ENCODE data around the gene DLG2. TPM values are rescaled to one million over a fixed set of nuclear protein-coding genes. Genes with fewer than 3 reads are reported as not detected.

The DLG2 gene
- total RNA-seq, 2 experiments from 2014 or later = 1.7 to 2.1 TPM

DNA sequence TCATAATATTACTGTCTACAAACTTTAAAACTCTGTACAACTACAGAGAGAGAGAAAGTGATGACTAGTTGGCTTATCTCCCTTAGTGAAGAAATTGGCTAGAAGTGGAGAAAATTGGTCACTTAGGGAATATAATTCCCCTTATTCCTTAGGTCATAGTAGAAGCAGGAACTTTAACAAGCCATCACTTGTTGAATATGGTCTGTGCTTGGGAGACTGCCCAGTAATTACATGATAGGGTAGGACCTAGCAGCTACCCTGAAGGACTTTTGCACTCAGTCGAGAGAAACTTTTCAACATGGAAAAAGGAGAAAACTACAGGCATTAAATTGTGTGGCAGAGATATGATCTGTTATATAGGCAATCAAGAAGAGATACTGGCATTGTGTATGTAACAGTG is 1764.5 kb downstream of the DLG2 start:
- H3K36me3 Mint-ChIP-seq (ENCODE audit: low read depth) = no peaks in the 10 kb centered on the region
- no peak overlapping the region for H3K4me3 Mint-ChIP-seq
- POLR2A ChIA-PET = no interaction called here
- CTCF ChIA-PET = no interaction called here
- ATAC-seq (no peak), DNase-seq (no peak)
- H3K27me3 Mint-ChIP-seq = no peaks in the 10 kb centered on the region
- intact Hi-C loops (cut with DNase I, micrococcal nuclease) = no loop called here
- H3K9me3 Mint-ChIP-seq (ENCODE audit: low read depth) = peaks cover 6% of the 10 kb centered on the region
- no peak overlapping the region for H3K27ac Mint-ChIP-seq
- no peaks in the 10 kb centered on the region for H3K4me1 Mint-ChIP-seq

DNA sequence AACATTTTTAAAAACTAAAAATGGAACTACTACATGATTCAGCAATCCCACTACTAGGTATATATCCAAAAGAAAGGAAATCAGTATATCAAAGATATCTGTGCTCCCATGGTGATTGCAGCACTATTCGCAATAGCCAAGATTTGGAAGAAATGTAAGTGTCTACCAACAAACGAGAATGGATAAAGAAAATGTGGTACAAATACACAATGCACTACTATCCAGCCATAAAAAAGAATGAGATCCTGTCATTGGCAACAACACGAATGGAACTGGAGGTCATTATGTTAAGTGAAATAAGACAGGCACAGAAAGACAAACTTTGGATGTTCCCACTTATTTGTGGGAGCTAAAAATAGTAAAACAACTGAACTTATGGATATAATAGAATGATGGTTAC is 1765.1 kb downstream of the DLG2 start:
- no peak overlapping the region for H3K27ac Mint-ChIP-seq
- no peaks in the 10 kb centered on the region for H3K36me3 Mint-ChIP-seq (ENCODE audit: low read depth)
- ChIA-PET CTCF (no interaction called here), POLR2A (no interaction called here)
- no peaks in the 10 kb centered on the region for H3K4me1 Mint-ChIP-seq
- DNase-seq = no peak
- intact Hi-C loops (cut with DNase I, micrococcal nuclease) = no loop called here
- H3K4me3 Mint-ChIP-seq = no peak overlapping the region
- ATAC-seq = no peak
- peaks cover 6% of the 10 kb centered on the region for H3K9me3 Mint-ChIP-seq (ENCODE audit: low read depth)
- no peaks in the 10 kb centered on the region for H3K27me3 Mint-ChIP-seq

DNA sequence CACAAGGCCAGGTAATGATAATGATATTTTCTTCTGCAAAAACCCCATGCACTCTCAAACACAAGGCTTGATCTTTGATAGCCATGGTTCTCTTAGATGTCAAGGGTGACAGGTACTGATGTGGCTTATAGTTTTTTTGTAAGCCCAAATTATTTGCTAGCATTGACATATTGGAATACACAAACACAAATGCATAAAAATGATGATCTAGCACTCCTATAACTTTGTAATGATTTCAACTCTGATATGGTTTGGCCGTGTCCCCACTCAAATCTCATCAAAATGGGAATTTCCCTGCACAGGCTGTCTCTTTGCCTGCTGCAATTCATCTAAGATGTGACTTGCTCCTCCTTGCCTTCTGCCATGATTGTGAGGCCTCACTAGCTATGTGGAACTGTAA is 1768.5 kb downstream of the DLG2 start:
- ChIA-PET CTCF (no interaction called here), POLR2A (no interaction called here)
- Mint-ChIP-seq H3K4me3 (no peak overlapping the region), H3K27ac (no peak overlapping the region), H3K9me3 (ENCODE audit: low read depth) (peaks cover 6% of the 10 kb centered on the region), H3K27me3 (no peaks in the 10 kb centered on the region), H3K36me3 (ENCODE audit: low read depth) (no peaks in the 10 kb centered on the region), H3K4me1 (no peaks in the 10 kb centered on the region)
- ATAC-seq = no peak
- intact Hi-C loops (cut with DNase I, micrococcal nuclease) = no loop called here
- no peak for DNase-seq

DNA sequence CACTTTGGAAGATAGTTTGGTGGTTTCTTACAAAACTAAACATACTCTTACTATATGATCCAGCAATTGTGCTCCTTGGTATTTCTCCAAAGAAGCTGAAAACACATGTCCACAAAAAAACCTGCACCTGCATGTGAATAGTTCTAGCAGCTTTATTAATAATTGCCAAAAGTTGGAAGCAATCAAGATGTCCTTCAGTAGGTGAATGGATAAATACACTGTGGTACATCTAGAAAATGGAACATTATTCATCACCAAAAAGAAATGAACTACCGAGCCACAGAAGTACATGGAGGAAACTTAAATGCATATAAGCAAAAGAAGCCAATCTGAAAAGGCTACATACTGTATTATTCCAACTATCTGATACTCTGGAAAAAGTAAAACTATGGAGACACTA is 1771.9 kb downstream of the DLG2 start:
- ChIA-PET POLR2A (no interaction called here), CTCF (no interaction called here)
- Mint-ChIP-seq H3K27ac (no peak overlapping the region), H3K4me1 (no peaks in the 10 kb centered on the region), H3K9me3 (ENCODE audit: low read depth) (no peaks in the 10 kb centered on the region), H3K4me3 (no peak overlapping the region), H3K27me3 (peaks cover 2% of the 10 kb centered on the region), H3K36me3 (ENCODE audit: low read depth) (no peaks in the 10 kb centered on the region)
- intact Hi-C loops (cut with DNase I, micrococcal nuclease) = no loop called here
- DNase-seq (no peak), ATAC-seq (no peak)

DNA sequence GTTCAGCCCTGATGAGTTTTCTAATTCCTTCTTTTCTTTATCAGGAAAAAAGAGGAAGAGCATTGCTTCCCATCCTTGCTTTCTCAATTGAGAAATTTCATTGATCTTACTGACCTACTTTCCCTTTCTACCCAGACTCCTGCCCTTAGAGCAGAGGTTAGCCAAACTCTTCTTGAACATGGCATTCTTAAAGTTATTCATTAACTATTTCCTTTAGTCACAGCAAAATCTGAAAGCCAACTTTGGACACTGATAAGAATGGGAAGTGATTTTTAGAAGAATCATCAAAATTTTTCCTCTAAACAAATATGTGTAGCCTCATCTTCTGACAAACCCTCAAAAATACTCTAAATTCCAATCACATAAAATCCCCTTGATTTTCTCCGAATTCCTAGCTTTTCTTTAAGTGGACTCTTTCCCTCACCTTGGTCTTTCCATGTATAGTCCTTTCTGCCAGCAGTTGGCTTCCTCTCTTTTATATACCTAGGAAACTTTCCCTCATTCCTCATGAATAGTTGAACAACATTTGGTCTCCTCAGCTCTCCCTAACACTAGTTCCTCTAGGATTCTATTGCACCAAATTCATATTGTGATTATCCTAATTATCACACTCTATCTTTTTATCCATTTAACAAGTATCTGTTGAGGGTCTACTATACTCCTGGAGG is 1774.2 kb downstream of the DLG2 start:
- no peak for DNase-seq
- ChIA-PET CTCF (no interaction called here), POLR2A (no interaction called here)
- Mint-ChIP-seq H3K36me3 (ENCODE audit: low read depth) (no peaks in the 10 kb centered on the region), H3K4me1 (no peaks in the 10 kb centered on the region), H3K9me3 (ENCODE audit: low read depth) (no peaks in the 10 kb centered on the region), H3K27ac (no peak overlapping the region), H3K4me3 (no peak overlapping the region), H3K27me3 (peaks cover 2% of the 10 kb centered on the region)
- intact Hi-C loops (cut with DNase I, micrococcal nuclease) = no loop called here
- ATAC-seq = no peak

DNA sequence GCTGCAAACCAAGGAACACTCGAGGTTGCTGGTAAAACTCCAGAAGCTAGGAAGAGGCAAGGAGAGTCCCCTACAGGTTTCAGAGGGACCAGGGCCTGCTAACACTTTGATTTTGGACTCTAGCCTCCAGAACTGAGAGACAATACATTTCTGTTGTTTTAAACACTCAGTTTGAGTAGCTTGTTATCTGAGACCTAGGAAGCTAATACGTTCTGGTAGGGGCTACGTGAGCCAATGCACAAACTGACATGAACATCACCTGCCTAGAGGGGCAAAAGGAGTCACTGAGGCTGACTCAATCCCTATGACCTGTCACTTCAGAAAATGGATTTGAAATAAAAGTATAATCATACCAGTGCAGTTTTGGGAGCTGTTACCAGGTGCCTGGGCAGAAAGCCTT is 1775.1 kb downstream of the DLG2 start:
- Mint-ChIP-seq H3K4me1 (no peaks in the 10 kb centered on the region), H3K36me3 (ENCODE audit: low read depth) (no peaks in the 10 kb centered on the region), H3K9me3 (ENCODE audit: low read depth) (no peaks in the 10 kb centered on the region), H3K27me3 (peaks cover 2% of the 10 kb centered on the region), H3K4me3 (no peak overlapping the region), H3K27ac (no peak overlapping the region)
- ChIA-PET CTCF (no interaction called here), POLR2A (no interaction called here)
- DNase-seq (no peak), ATAC-seq (no peak)
- intact Hi-C loops (cut with DNase I, micrococcal nuclease) = no loop called here

DNA sequence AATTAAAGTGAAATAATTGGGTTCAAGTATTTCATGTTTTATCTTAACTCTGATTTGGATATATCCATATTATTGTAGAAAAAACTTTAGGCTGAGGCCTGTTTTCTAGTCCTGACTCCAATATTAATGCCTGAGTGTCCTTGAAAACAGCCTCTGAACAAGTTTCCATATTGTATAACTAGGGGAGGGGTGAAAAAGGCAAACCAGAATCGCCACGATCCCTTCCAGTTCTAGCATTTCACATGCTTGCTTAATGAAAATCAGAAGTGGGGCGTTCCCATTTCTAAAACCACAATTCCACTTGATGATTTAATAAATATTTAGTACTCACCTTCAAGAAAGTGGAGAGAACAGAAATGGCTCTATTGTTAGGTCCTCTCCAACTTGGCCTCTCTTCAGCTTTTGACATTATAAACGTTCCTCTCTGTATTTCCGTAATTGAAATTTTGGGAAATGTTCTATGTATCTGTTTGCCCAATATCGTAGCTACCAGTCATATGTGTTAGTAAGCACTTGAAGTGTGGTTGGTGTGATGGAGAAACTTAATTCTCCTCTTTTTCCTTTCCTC is 1779.6 kb downstream of the DLG2 start:
- ChIA-PET POLR2A (no interaction called here), CTCF (no interaction called here)
- DNase-seq (no peak), ATAC-seq (no peak)
- Mint-ChIP-seq H3K27me3 (no peaks in the 10 kb centered on the region), H3K36me3 (ENCODE audit: low read depth) (no peaks in the 10 kb centered on the region), H3K9me3 (ENCODE audit: low read depth) (no peaks in the 10 kb centered on the region), H3K4me3 (no peak overlapping the region), H3K4me1 (no peaks in the 10 kb centered on the region), H3K27ac (no peak overlapping the region)
- intact Hi-C loops (cut with DNase I, micrococcal nuclease) = no loop called here

DNA sequence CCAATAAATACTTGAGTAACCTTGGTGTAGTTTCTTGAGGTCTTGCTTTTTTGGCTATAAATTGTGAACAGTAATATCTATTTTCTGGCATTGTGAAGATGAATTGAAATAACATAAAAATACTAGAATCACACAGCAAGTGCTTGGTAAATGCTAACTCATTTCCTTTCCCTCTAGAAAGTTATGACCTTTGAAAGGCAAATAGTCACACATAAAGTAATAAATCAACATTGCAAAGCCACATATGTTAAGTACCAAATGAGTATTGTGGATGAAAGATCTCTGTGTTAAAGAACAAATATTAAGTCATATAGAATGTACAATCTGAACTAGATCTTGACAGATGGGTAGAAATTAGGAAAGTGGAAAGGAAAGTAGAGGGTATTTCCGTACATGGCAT is 1781.3 kb downstream of the DLG2 start:
- H3K9me3 Mint-ChIP-seq (ENCODE audit: low read depth) = no peaks in the 10 kb centered on the region
- POLR2A ChIA-PET = no interaction called here
- H3K27me3 Mint-ChIP-seq = peaks cover under 1% of the 10 kb centered on the region
- DNase-seq = no peak
- no peak for ATAC-seq
- CTCF ChIA-PET = no interaction called here
- no peak overlapping the region for H3K4me3 Mint-ChIP-seq
- no peaks in the 10 kb centered on the region for H3K4me1 Mint-ChIP-seq
- intact Hi-C loops (cut with DNase I, micrococcal nuclease) = no loop called here
- no peaks in the 10 kb centered on the region for H3K36me3 Mint-ChIP-seq (ENCODE audit: low read depth)
- H3K27ac Mint-ChIP-seq = no peak overlapping the region

DNA sequence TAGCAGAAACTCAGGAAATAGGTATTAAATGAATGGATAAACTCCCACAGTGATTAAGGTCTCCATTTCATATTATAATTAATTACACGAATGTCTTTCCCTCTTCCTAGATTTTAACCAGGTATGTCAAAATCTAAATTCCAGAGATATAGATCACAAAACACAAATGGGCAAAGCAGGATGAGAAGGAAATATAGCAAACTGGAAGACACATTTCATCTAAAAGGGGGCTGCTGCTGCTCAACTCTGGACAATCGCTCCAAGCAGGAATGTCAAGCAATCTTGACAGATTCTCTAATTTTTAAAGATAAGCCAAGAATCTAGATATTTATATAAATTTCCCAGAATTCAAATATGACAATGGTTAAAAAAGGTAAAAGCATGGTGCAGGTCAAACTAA is 1786.8 kb downstream of the DLG2 start:
- ATAC-seq = no peak
- intact Hi-C loops (cut with DNase I, micrococcal nuclease) = no loop called here
- CTCF ChIA-PET = no interaction called here
- H3K36me3 Mint-ChIP-seq (ENCODE audit: low read depth) = no peaks in the 10 kb centered on the region
- DNase-seq = no peak
- no peak overlapping the region for H3K27ac Mint-ChIP-seq
- no peaks in the 10 kb centered on the region for H3K4me1 Mint-ChIP-seq
- H3K9me3 Mint-ChIP-seq (ENCODE audit: low read depth) = no peaks in the 10 kb centered on the region
- POLR2A ChIA-PET = no interaction called here
- peaks cover 5% of the 10 kb centered on the region for H3K27me3 Mint-ChIP-seq
- no peak overlapping the region for H3K4me3 Mint-ChIP-seq

DNA sequence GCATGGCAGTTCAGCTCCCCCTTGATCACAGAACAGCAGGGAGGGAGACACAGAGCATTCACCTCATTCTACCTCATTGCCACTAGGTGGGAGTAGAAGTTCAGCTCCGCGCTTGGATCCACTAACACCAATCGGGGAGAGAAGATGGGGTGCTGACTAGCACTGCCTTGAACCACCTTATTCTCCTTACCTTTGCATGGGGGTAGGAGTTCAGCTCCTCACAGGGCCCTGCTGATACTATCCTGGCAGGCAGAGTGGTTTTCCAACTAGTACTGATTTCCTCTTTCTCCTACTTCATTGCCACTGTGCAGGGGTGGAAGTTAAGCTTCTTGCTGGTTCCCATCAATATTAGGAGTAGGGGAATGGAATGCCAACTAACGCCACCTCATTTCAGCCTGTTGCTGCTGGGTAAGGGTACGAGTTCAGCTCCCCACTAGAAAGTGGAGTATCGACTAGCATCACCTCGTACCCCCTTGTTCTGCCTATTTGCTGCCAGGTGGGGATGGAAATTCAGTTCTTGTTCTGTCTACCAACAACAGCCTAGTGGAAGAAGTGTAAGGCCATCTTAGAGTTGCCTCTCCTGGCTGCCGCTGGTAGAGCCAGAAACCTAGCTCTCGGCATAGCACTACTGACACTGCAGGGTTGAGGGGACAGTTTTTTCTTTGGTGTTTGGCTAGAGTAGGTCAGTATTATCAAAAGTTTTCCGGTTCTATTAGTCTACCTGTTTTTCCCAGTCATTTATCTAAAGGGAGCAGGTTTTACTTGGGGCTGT is 1790.1 kb downstream of the DLG2 start:
- Mint-ChIP-seq H3K9me3 (ENCODE audit: low read depth) (no peaks in the 10 kb centered on the region), H3K27me3 (peaks cover 7% of the 10 kb centered on the region), H3K27ac (no peak overlapping the region), H3K4me1 (no peaks in the 10 kb centered on the region), H3K4me3 (no peak overlapping the region), H3K36me3 (ENCODE audit: low read depth) (no peaks in the 10 kb centered on the region)
- DNase-seq (peak; percentile 36), ATAC-seq (peak; percentile 64)
- intact Hi-C loops (cut with DNase I, micrococcal nuclease) = loop anchor here in 1 of 2 experiments (2.0 to 10.0 kb wide), 2 partner anchors 548 to 728 kb away; no protein-coding TSS in a partner anchor
- ChIA-PET POLR2A (no interaction called here), CTCF (interaction anchor here (0.5 to 1.9 kb wide), 8 partner anchors 10 to 1080 kb away, joined by 3 to 10 read pairs (median 4); no protein-coding TSS in a partner anchor)

DNA sequence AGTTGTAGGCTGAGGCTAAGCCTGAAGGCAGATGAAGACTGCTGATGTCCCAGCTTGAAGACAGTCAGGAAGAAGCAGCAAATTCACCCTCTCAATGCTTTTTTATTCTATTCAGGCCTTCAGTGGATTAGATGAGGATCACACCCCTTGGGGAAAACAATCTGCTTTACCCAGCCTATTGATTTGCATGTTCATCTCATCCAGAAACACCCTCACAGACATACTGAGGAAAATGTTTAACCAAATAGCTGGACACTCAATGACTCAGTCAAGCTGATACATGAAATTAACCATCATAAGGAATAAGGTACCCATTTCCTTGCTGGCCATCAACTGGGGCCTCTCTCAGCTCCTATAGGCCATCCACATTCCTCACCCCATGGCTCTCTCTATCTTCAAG is 1791.1 kb downstream of the DLG2 start:
- CTCF ChIA-PET = interaction anchor here (0.6 to 1.9 kb wide), 6 partner anchors 9 to 730 kb away, joined by 3 to 10 read pairs (median 4); no protein-coding TSS in a partner anchor
- no peaks in the 10 kb centered on the region for H3K4me1 Mint-ChIP-seq
- intact Hi-C loops (cut with DNase I, micrococcal nuclease) = loop anchor here in 1 of 2 experiments (2.0 to 10.0 kb wide), 2 partner anchors 549 to 729 kb away; no protein-coding TSS in a partner anchor

DNA sequence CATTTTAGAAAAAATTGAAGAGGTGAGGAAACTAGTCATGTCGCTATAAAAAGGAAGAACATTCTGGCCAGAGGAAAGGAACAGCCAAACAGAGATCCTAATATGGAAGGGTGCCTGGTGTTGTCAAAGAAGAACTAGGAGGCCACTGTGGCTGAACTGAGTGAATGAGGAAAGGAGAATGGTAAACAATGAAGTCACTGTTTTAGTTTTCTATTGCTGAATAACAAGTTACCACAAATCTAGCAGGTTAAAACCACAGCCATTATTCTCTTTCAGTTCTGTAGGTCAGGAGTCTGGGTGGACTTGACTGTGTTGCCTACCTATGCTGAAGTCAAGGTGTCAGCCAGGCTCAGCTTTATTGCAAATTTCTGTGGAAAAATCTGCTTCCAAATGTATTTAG is 1791.7 kb downstream of the DLG2 start:
- peaks cover 9% of the 10 kb centered on the region for H3K27me3 Mint-ChIP-seq
- intact Hi-C loops (cut with DNase I, micrococcal nuclease) = loop anchor here in 1 of 2 experiments (10.0 kb wide), 1 partner anchor 549 kb away; no protein-coding TSS in a partner anchor
- CTCF ChIA-PET = interaction anchor here (0.7 to 1.9 kb wide), 3 partner anchors 15 to 731 kb away, joined by 3 to 5 read pairs (median 4); no protein-coding TSS in a partner anchor
- DNase-seq (no peak), ATAC-seq (no peak)
- POLR2A ChIA-PET = no interaction called here
- no peak overlapping the region for H3K4me3 Mint-ChIP-seq
- H3K9me3 Mint-ChIP-seq (ENCODE audit: low read depth) = no peaks in the 10 kb centered on the region
- H3K27ac Mint-ChIP-seq = no peak overlapping the region
- no peaks in the 10 kb centered on the region for H3K4me1 Mint-ChIP-seq
- no peaks in the 10 kb centered on the region for H3K36me3 Mint-ChIP-seq (ENCODE audit: low read depth)

More for the DNA sequence above, 1791.1 kb downstream of the DLG2 start:
- no peaks in the 10 kb centered on the region for H3K36me3 Mint-ChIP-seq (ENCODE audit: low read depth)
- H3K9me3 Mint-ChIP-seq (ENCODE audit: low read depth) = no peaks in the 10 kb centered on the region
- no peak overlapping the region for H3K27ac Mint-ChIP-seq
- POLR2A ChIA-PET = no interaction called here
- no peak overlapping the region for H3K4me3 Mint-ChIP-seq
- DNase-seq (no peak), ATAC-seq (no peak)
- H3K27me3 Mint-ChIP-seq = peaks cover 10% of the 10 kb centered on the region
